Stimulated activated CD4-positive, alpha-beta T cell treated with anti-CD3 and anti-CD28 coated beads, Interleukin-4, amount 100 ng/mL, for 1 hour (primary cell): ENCODE results near the gene PPIL4.

Source experiments
- DNase-seq: peaks from one replicate; pipeline ENCODE4 v3.0.0-alpha.2; 2020

PPIL4 gene

GRCh38 chr6:149545754-149546471, at the start of gene PPIL4:
Gene PPIL4 (minus strand): TSS chr6:149546043. CDS start chr6:149546005, 38 bp downstream.
- DNase-seq = peak; percentile 97

- no peak for DNase-seq
Measured at GRCh38 chr6:149593408-149593807, 47.6 kb upstream of the PPIL4 start.

GRCh38 chr6:149592983-149593382, 47.1 kb upstream of the PPIL4 start:
- no peak for DNase-seq

- no peak for DNase-seq
Measured at GRCh38 chr6:149586149-149586548, 40.3 kb upstream of the PPIL4 start.

GRCh38 chr6:149581349-149581748, 35.5 kb upstream of the PPIL4 start:
- DNase-seq = no peak

GRCh38 chr6:149580880-149581279, 35.0 kb upstream of the PPIL4 start:
- DNase-seq = no peak

- no peak for DNase-seq
Measured at GRCh38 chr6:149567945-149568585, 22.2 kb upstream of the PPIL4 start.

GRCh38 chr6:149567194-149567586, 21.3 kb upstream of the PPIL4 start:
- no peak for DNase-seq

- peak; percentile 64 for DNase-seq
Measured at GRCh38 chr6:149566410-149567193, 20.8 kb upstream of the PPIL4 start.

- peak; percentile 94 for DNase-seq
Measured at GRCh38 chr6:149565527-149566409, 19.9 kb upstream of the PPIL4 start, which contains the start of gene GINM1. Gene GINM1 (plus strand): TSS chr6:149566375. CDS start chr6:149566415, 40 bp downstream.

GRCh38 chr6:149563928-149564325, 18.1 kb upstream of the PPIL4 start:
- DNase-seq = no peak

- DNase-seq = no peak
Measured at GRCh38 chr6:149563203-149563927, 17.5 kb upstream of the PPIL4 start.

- DNase-seq = peak; percentile 12
Measured at GRCh38 chr6:149560736-149561135, 14.9 kb upstream of the PPIL4 start.

GRCh38 chr6:149559389-149559788, 13.5 kb upstream of the PPIL4 start:
- no peak for DNase-seq

GRCh38 chr6:149558029-149558428, 12.2 kb upstream of the PPIL4 start:
- no peak for DNase-seq

GRCh38 chr6:149551920-149552319, 6.1 kb upstream of the PPIL4 start:
- no peak for DNase-seq

- peak; percentile 42 for DNase-seq
Measured at GRCh38 chr6:149545258-149545753, 537 bp downstream of the PPIL4 start.

- DNase-seq = no peak
Measured at GRCh38 chr6:149544646-149545257, 1.1 kb downstream of the PPIL4 start.

GRCh38 chr6:149541139-149541538, 4.7 kb downstream of the PPIL4 start:
- DNase-seq = no peak

GRCh38 chr6:149534742-149535141, 11.1 kb downstream of the PPIL4 start:
- DNase-seq = no peak

- DNase-seq = no peak
Measured at GRCh38 chr6:149529650-149530049, 16.2 kb downstream of the PPIL4 start.
